ENCODE measurements around the gene GTF2F2.
"Not testable (repeated sequence)": the region's sequence is repeated elsewhere in the genome, so short reads cannot be mapped to it uniquely, and the experiment has no call there.

Gene GTF2F2

GRCh38 chr13:45180713-45181601 lies 60.6 kb downstream of the GTF2F2 start:
- DNase-seq, result no peak

DNA sequence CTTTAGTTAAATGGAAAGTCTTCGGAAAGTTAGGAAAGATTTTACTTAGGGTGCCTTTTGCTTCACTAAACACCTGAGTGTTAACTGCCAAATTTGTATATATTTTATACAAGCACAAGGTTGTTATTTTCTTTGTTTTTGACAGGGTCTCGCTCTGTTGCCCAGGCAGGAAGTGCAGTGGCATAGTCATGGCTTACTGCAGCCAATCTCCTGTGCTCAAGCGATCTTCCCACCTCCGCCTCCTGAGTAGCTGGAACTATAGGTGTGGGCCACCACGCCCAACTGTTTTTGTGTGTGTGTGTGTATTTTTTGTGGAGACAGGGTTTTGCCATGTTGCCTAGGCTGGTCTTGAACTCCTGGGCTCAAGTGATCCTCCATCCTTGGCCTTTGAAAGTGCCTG lies 64.4 kb downstream of the GTF2F2 start:
- DNase-seq, result no peak

DNA sequence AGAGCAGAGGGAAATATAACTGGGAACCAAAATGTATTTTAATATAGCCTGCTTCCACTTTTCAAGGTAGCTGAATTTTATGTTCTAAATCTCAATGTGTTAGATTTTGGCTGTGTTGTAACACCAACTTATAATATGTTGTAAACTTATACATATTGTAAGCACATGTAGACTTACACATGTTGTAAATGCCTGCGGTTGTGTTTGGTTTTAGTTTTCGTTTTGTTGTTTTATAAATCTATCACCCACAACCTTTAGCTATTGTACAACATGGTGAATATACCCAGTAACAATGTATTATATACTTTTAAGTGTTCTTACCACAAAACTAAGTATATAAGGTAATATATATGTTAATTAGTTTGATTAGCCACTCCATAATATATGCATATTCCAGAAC lies 65.0 kb downstream of the GTF2F2 start:
- DNase-seq, result no peak

DNA sequence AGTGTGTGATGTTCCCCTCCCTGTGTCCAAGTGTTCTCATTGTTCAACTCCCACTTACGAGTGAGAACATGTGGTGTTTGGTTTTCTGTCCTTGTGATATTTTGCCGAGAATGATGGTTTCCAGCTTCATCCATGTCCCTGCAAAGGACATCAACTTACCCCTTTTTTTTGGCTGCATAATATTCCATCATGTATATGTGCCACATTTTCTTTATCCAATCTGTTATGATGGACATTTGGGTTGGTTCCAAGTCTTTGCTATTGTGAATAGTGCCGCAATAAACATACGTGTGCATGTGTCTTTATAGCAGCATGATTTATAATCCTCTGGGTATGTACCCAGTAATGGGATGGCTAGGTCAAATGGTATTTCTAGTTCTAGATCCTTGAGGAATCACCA lies 68.8 kb downstream of the GTF2F2 start:
- not testable (repeated sequence) for DNase-seq

DNA sequence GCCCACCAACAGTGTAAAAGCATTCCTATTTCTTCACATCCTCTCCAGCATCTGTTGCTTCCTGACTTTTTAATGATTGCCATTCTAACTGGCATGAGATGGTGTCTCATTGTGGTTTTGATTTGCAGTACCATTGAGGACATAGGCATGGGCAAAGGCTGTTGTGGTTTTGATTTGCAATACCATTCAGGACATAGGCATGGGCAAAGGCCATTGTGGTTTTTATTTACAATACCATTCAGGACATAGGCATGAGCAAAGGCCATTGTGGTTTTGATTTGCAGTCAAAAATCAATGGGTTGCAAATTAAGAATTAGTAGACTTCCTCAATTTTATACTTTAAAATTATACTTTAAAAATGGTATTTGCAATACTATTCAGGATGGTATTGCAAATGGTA lies 69.2 kb downstream of the GTF2F2 start:
- DNase-seq, result not testable (repeated sequence)

DNA sequence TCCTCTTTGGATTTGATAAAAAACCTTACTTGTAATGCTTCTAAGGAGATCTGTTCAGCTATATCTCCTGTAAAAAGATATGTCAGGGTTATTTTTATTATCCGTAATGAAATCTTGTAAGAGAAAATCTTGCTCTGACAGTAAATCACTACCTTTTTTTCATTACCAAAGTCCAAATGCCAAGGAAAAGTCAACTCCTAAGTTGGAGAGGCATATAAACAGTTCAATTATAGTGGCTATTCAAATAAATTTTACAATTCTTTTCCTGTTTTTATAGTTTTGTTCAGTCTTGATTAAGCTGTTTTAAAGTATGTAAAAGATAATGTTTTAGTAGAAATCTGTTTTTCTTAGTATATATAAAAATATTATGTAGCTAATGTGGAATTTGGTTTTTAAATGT lies 71.6 kb downstream of the GTF2F2 start:
- DNase-seq, result no peak

- no peak for DNase-seq
Observed at GRCh38 chr13:45194081-45194939, 74.0 kb downstream of the GTF2F2 start.

- DNase-seq, result no peak
Observed at GRCh38 chr13:45195421-45195820, 75.1 kb downstream of the GTF2F2 start.

DNA sequence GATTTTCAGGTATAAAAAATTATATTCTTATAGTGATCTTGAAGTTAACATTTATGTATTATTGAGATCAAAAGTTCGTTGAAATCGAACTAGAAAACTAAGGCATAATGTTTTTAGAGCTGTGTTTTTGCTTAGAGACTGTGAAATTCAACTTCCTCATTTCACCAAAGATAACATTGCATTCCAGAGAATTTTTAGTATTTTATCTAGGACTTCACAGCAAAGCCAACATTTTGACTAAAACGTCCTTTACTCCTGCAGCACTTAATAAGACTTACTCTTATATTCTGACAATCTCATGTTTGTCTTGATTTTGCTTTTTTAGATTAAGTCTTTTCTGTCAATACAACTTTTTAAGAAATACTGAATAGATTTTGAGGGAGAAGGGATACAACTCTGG lies 75.8 kb downstream of the GTF2F2 start:
- DNase-seq, result no peak

DNA sequence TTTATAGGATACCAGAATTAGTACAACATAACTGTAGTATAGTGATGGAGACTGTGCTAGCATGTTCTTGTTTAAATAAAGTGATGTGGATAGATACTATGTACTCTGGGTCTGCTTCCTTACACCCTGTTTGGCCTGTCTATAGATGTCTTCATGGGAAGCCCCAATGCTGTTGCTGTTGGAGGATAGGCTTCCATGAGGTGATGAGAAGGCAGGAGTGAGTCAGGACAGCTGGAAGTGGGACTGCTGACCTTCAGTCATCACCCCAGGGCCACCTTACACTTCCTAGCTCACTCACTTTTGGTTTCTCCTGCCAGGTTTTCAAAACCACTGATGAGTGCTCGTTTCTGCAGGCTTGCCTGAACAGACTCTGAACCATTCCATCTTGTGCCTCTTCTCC lies 76.3 kb downstream of the GTF2F2 start:
- DNase-seq, result no peak

DNA sequence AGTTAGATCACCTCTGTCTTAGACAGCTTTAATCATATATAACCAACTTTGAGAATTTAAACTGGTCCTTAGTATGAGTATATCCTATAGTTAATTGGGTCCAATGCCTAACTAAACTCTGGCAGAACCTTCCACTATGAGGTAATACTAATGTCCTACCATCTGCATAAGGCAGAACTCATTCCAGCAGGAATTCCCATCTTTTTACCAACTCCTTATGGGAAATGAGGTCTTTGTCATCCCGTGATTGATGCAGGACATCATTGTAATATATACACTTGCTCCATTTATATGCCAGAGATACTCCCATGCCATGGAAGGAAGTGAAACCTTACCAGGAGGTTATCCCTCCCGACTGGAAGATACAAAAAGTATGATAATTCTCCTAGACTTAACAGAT lies 77.7 kb downstream of the GTF2F2 start:
- no peak for DNase-seq

- no peak for DNase-seq
Observed at GRCh38 chr13:45198924-45199323, 78.6 kb downstream of the GTF2F2 start.

DNA sequence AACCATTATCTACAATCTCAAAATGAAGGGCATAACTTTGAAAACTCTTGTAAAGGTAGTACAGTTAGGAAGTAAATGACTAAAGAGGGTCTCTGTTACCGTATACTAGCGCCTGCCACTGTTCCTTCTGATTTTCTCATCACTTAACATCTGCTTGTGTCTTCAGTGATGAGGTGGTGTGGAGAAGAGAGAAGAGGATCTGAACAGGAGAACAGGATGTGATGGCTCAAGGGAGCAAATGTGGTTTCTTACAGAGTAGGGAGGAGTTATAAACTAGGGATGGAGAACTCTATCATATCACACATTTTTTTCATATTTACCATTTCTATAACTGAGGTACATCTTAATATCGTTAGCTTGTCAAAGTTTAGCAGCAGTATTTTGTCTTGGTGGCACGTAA lies 79.4 kb downstream of the GTF2F2 start:
- DNase-seq, result no peak

DNA sequence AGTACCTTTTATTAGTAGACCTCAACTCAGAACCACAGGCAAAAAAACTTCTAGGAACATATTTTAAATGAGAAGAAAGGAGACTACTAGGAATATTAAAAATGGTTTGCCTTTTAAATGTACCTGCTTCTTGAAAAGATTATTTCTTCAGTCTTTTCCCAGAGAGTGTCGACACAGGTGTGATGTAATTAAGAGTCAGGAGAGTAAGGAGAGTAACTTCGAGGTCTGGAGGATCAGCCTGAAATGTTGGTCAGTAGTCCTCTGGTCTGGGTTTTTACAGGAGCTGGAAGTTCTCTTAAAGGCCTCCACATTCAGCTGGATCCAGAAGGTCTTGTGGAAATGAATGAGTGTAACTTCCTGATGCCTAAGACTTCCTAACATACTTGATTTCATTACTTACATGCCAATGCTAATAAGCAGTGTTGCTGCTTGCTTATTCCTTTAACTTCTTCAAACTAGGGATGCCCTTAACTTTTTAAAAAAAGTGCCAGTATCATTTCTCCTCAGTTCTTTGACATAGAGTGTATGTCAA lies 80.5 kb downstream of the GTF2F2 start, which contains the start of gene KCTD4:
Gene KCTD4, minus strand, starts transcription at position 345 of the 532 bp plus-strand sequence. CDS start 6,478 bp downstream, outside the sequence.
- no peak for DNase-seq

- DNase-seq, result no peak
Observed at GRCh38 chr13:45205124-45205523, 84.8 kb downstream of the GTF2F2 start.

- DNase-seq, result peak; percentile 24
Observed at GRCh38 chr13:45206340-45206739, 86.0 kb downstream of the GTF2F2 start.

GRCh38 chr13:45207319-45207718 lies 87.0 kb downstream of the GTF2F2 start:
- DNase-seq, result no peak

DNA sequence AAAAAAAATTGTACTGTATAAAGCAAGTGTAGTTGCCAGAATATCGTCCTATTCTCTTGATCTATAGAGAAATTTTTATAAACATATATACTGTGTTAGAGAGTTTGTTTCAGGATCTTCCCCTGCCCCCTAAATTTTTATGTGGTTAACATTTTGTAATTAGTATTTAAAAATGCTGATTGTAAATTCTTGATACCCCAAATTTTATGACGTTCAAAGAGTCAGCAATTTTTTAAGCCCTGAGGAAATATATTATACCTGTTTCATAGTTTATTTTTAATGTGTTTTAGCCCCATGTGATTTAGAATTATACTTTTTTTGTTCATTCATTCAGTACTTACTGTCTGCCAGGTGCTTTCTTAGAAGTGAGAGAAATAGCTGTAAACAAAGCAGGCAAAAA lies 87.8 kb downstream of the GTF2F2 start:
- DNase-seq, result no peak

- no peak for DNase-seq
Observed at GRCh38 chr13:45209229-45209628, 88.9 kb downstream of the GTF2F2 start.

GRCh38 chr13:45215392-45216077 lies 95.2 kb downstream of the GTF2F2 start:
- DNase-seq, result no peak

DNA sequence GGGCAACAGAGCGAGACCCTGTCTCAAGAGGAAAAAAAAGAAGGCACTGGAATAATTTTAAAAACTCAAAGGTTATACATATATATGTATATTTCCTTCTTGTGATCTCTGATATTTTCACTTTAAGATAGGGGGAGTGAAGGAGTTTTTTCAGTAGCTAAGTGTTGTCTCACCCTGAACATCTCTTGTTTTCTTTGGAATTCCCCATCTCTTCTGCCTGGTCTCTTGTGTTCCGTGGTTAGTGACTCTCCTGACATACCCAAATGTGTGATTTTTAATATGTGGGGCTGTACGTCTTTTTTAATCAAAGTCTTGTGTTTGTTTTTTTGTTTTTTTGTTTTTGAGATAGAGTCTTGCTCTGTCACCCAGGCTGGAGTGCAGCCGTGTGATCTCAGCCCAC lies 95.9 kb downstream of the GTF2F2 start:
- DNase-seq, result no peak

- no peak for DNase-seq
Observed at GRCh38 chr13:45218689-45219088, 98.4 kb downstream of the GTF2F2 start.

All from stimulated activated CD4-positive, alpha-beta T cell treated with anti-CD3 and anti-CD28 coated beads, Interleukin-4, amount 100 ng/mL, for 24 hours (primary cell).